ENCODE measurements around the gene B4GALNT2. TPM values are rescaled to one million over a fixed set of nuclear protein-coding genes. Genes with fewer than 3 reads are reported as not detected.
A peak's percentile ranks its signal among the peaks of the same experiment; 100 is the strongest.
"Not testable (repeated sequence)": the region's sequence is repeated elsewhere in the genome, so short reads cannot be mapped to it uniquely, and the experiment has no call there.

Gene B4GALNT2
- total and polyA plus RNA-seq, 2 experiments from 2014 or later, result not detected

GRCh38 chr17:49156256-49156655, 23.7 kb downstream of the B4GALNT2 start:
- TF ChIP-seq CTCF (IDR thresholded peaks at IDR 0.05; ENCODE audit: low read depth, low read length), result no peak
- Histone ChIP-seq H3K4me3 (no peak overlapping the region), H3K9me3 (ENCODE audit: low read depth) (no peaks in the 10 kb centered on the region), H3K27ac (no peak overlapping the region), H3K36me3 (no peaks in the 10 kb centered on the region), H3K27me3 (no peaks in the 10 kb centered on the region), H3K4me1 (ENCODE audit: low read depth) (no peaks in the 10 kb centered on the region)
- no peak for DNase-seq (ENCODE audit: low read depth in 1 of 2, low spot score in 1 of 2)

- Histone ChIP-seq H3K36me3 (no peaks in the 10 kb centered on the region), H3K27me3 (no peaks in the 10 kb centered on the region), H3K4me3 (no peak overlapping the region), H3K27ac (no peak overlapping the region), H3K9me3 (ENCODE audit: low read depth) (no peaks in the 10 kb centered on the region), H3K4me1 (ENCODE audit: low read depth) (no peaks in the 10 kb centered on the region)
- TF ChIP-seq CTCF (IDR thresholded peaks at IDR 0.05; ENCODE audit: low read depth, low read length), result no peak
- DNase-seq (ENCODE audit: low read depth in 1 of 2, low spot score in 1 of 2), result peak in 1 of 2 donors; percentile 42
These were observed 25.2 kb downstream of the B4GALNT2 start for GRCh38 chr17:49157784-49158183.

GRCh38 chr17:49162866-49163265, 30.3 kb downstream of the B4GALNT2 start:
- no peaks in the 10 kb centered on the region for H3K4me1 ChIP-seq (ENCODE audit: low read depth)
- H3K36me3 ChIP-seq, result no peaks in the 10 kb centered on the region
- no peak overlapping the region for H3K27ac ChIP-seq
- no peak for TF ChIP-seq CTCF (IDR thresholded peaks at IDR 0.05; ENCODE audit: low read depth, low read length)
- H3K9me3 ChIP-seq (ENCODE audit: low read depth), result no peaks in the 10 kb centered on the region
- H3K4me3 ChIP-seq, result no peak overlapping the region
- no peak for DNase-seq (ENCODE audit: low read depth in 1 of 2, low spot score in 1 of 2)
- H3K27me3 ChIP-seq, result peaks cover 17% of the 10 kb centered on the region

GRCh38 chr17:49165143-49165542, 32.6 kb downstream of the B4GALNT2 start:
- H3K27ac ChIP-seq, result no peak overlapping the region
- no peaks in the 10 kb centered on the region for H3K36me3 ChIP-seq
- H3K4me1 ChIP-seq (ENCODE audit: low read depth), result no peaks in the 10 kb centered on the region
- no peak overlapping the region for H3K4me3 ChIP-seq
- H3K27me3 ChIP-seq, result peaks cover 25% of the 10 kb centered on the region
- TF ChIP-seq CTCF (IDR thresholded peaks at IDR 0.05; ENCODE audit: low read depth, low read length), result no peak
- DNase-seq (ENCODE audit: low read depth in 1 of 2, low spot score in 1 of 2), result no peak
- H3K9me3 ChIP-seq (ENCODE audit: low read depth), result no peaks in the 10 kb centered on the region

- DNase-seq (ENCODE audit: low read depth in 1 of 2, low spot score in 1 of 2), result no peak
- Histone ChIP-seq H3K9me3 (ENCODE audit: low read depth) (no peaks in the 10 kb centered on the region), H3K4me3 (no peak overlapping the region), H3K27ac (no peak overlapping the region), H3K36me3 (no peaks in the 10 kb centered on the region), H3K27me3 (peaks cover 25% of the 10 kb centered on the region), H3K4me1 (ENCODE audit: low read depth) (no peaks in the 10 kb centered on the region)
- no peak for TF ChIP-seq CTCF (IDR thresholded peaks at IDR 0.05; ENCODE audit: low read depth, low read length)
These were observed 36.1 kb downstream of the B4GALNT2 start for GRCh38 chr17:49168706-49169105.

GRCh38 chr17:49170216-49170615, 37.6 kb downstream of the B4GALNT2 start:
- Histone ChIP-seq H3K4me1 (ENCODE audit: low read depth) (no peaks in the 10 kb centered on the region), H3K9me3 (ENCODE audit: low read depth) (no peaks in the 10 kb centered on the region), H3K4me3 (no peak overlapping the region), H3K27me3 (peaks cover 20% of the 10 kb centered on the region), H3K36me3 (no peaks in the 10 kb centered on the region), H3K27ac (no peak overlapping the region)
- no peak for DNase-seq (ENCODE audit: low read depth in 1 of 2, low spot score in 1 of 2)
- no peak for TF ChIP-seq CTCF (IDR thresholded peaks at IDR 0.05; ENCODE audit: low read depth, low read length)

- H3K27ac ChIP-seq; H3K36me3 ChIP-seq; H3K4me3 ChIP-seq; H3K4me1 ChIP-seq (ENCODE audit: low read depth); DNase-seq (ENCODE audit: low read depth in 1 of 2, low spot score in 1 of 2); H3K9me3 ChIP-seq (ENCODE audit: low read depth): not testable (repeated sequence)
- H3K27me3 ChIP-seq, result peaks cover 19% of the 10 kb centered on the region
These were observed 38.1 kb downstream of the B4GALNT2 start for GRCh38 chr17:49170711-49171110.

GRCh38 chr17:49175978-49176377, 43.4 kb downstream of the B4GALNT2 start:
- H3K36me3 ChIP-seq; H3K9me3 ChIP-seq (ENCODE audit: low read depth); H3K27ac ChIP-seq; H3K4me3 ChIP-seq; DNase-seq (ENCODE audit: low read depth in 1 of 2, low spot score in 1 of 2); H3K4me1 ChIP-seq (ENCODE audit: low read depth); H3K27me3 ChIP-seq: not testable (repeated sequence)
